HG02981 (cell line): ENCODE results near the gene DENND6A.
"Not testable (repeated sequence)": the region's sequence is repeated elsewhere in the genome, so short reads cannot be mapped to it uniquely, and the experiment has no call there.

Source experiments
- ATAC-seq: cut with Tn5 transposase; IDR thresholded peaks from one replicate; pipeline ENCODE4 v1.9.1; 2021; ENCODE audit warnings: mild to moderate bottlenecking, moderate library complexity; ENCODE audit not compliant: unreplicated experiment

Gene DENND6A

GRCh38 chr3:57646723-57647122 is 46.2 kb downstream of the DENND6A start:
- ATAC-seq: no peak

- ATAC-seq: no peak
These were observed 48.1 kb downstream of the DENND6A start for GRCh38 chr3:57644740-57645139.

- ATAC-seq: no peak
These were observed 55.5 kb downstream of the DENND6A start for GRCh38 chr3:57637391-57637790.

- not testable (repeated sequence) for ATAC-seq
These were observed 58.6 kb downstream of the DENND6A start for GRCh38 chr3:57634259-57634658.

- no peak for ATAC-seq
These were observed 64.9 kb downstream of the DENND6A start for GRCh38 chr3:57627976-57628375.

- no peak for ATAC-seq
These were observed 68.1 kb downstream of the DENND6A start for GRCh38 chr3:57624801-57625200.

GRCh38 chr3:57622362-57622761 is 70.5 kb downstream of the DENND6A start:
- no peak for ATAC-seq

- ATAC-seq: no peak
These were observed 75.1 kb downstream of the DENND6A start for GRCh38 chr3:57617739-57618138.

GRCh38 chr3:57616233-57616632 is 76.6 kb downstream of the DENND6A start:
- ATAC-seq: no peak

- ATAC-seq: not testable (repeated sequence)
These were observed 81.0 kb downstream of the DENND6A start for GRCh38 chr3:57611870-57612269.

- no peak for ATAC-seq
These were observed 87.2 kb downstream of the DENND6A start for GRCh38 chr3:57605683-57606082.

GRCh38 chr3:57604971-57605370 is 87.9 kb downstream of the DENND6A start:
- ATAC-seq: no peak

GRCh38 chr3:57600195-57600594 is 92.7 kb downstream of the DENND6A start:
- no peak for ATAC-seq

- ATAC-seq: no peak
These were observed 94.0 kb downstream of the DENND6A start for GRCh38 chr3:57598765-57599360.

GRCh38 chr3:57597127-57597923 is 95.6 kb downstream of the DENND6A start, which contains the start of gene ARF4:
Gene ARF4 (minus strand): TSS chr3:57597344. CDS start chr3:57597140, 204 bp downstream.
- peak; percentile 92 for ATAC-seq

GRCh38 chr3:57596495-57597126 is 96.3 kb downstream of the DENND6A start:
- no peak for ATAC-seq

GRCh38 chr3:57594576-57594975 is 98.3 kb downstream of the DENND6A start:
- no peak for ATAC-seq

- no peak for ATAC-seq
These were observed 98.7 kb downstream of the DENND6A start for GRCh38 chr3:57594144-57594543.

GRCh38 chr3:57592306-57592705 is 100.6 kb downstream of the DENND6A start:
- ATAC-seq: no peak

GRCh38 chr3:57587905-57588304 is 105.0 kb downstream of the DENND6A start:
- ATAC-seq: no peak

- ATAC-seq: no peak
These were observed 106.1 kb downstream of the DENND6A start for GRCh38 chr3:57586778-57587177.

- no peak for ATAC-seq
These were observed 109.3 kb downstream of the DENND6A start for GRCh38 chr3:57583544-57583943.
